ENCODE measurements around the gene PRX. TPM values are rescaled to one million over a fixed set of nuclear protein-coding genes. Genes with fewer than 3 reads are reported as not detected.

PRX gene
- total and polyA plus RNA-seq, 4 donors = 6.1 to 51.7 (median 19.2) TPM

Small RNA genes lying within 50 kb of the gene (small RNA-seq; reads per million reads assigned to genes)
- gene MIR6796 (ENCODE audit: low replicate concordance) = not detected
- not detected for gene RF00017 (ENCODE audit: low replicate concordance)

Other genes with a start within 250 kb of the PRX start
- 10 to 100 TPM; 11.1 to 18.4 TPM for gene MAP3K10, start 222.0 kb downstream of the PRX start, total RNA-seq
- 10 to 100 TPM; 82.9 to 99.7 TPM for gene MAP3K10, start 222.0 kb downstream of the PRX start, polyA plus RNA-seq (ENCODE audit: insufficient read length in 2 of 2)
- gene TTC9B, start 195.0 kb downstream of the PRX start, total RNA-seq = 10 to 100 TPM; 19.9 to 34.2 TPM
- gene TTC9B, start 195.0 kb downstream of the PRX start, polyA plus RNA-seq (ENCODE audit: insufficient read length in 2 of 2) = 100 to 1,000 TPM; 134 to 139 TPM
- 1 to 10 TPM in 1 of 2 donors, under 1 TPM in 1; 0.69 to 1.3 TPM for gene CCNP, start 186.7 kb downstream of the PRX start, total RNA-seq
- 1 to 10 TPM; 2.8 to 4.5 TPM for gene CCNP, start 186.7 kb downstream of the PRX start, polyA plus RNA-seq (ENCODE audit: insufficient read length in 2 of 2)
- 100 to 1,000 TPM in 1 of 2 donors, 10 to 100 TPM in 1; 62.8 to 126 TPM for gene AKT2, start 128.0 kb downstream of the PRX start, total RNA-seq
- 100 to 1,000 TPM; 154 to 210 TPM for gene AKT2, start 128.0 kb downstream of the PRX start, polyA plus RNA-seq (ENCODE audit: insufficient read length in 2 of 2)
- 1 to 10 TPM; 6.9 to 8.7 TPM for gene C19orf47, start 65.0 kb downstream of the PRX start, total RNA-seq
- 10 to 100 TPM; 22.8 to 24.4 TPM for gene C19orf47, start 65.0 kb downstream of the PRX start, polyA plus RNA-seq (ENCODE audit: insufficient read length in 2 of 2)
- gene PLD3, start 64.7 kb downstream of the PRX start, total RNA-seq = 100 to 1,000 TPM; 257 to 394 TPM
- gene PLD3, start 64.7 kb downstream of the PRX start, polyA plus RNA-seq (ENCODE audit: insufficient read length in 2 of 2) = 100 to 1,000 TPM; 449 to 522 TPM
- under 1 TPM; 0.10 to 0.11 TPM for gene HIPK4, start 23.2 kb downstream of the PRX start, total RNA-seq
- 1 to 10 TPM in 1 of 2 donors, under 1 TPM in 1; 0.70 to 1.6 TPM for gene HIPK4, start 23.2 kb downstream of the PRX start, polyA plus RNA-seq (ENCODE audit: insufficient read length in 2 of 2)
- 10 to 100 TPM in 1 of 2 donors, 1 to 10 TPM in 1; 8.1 to 11.4 TPM for gene SERTAD1, start 12.6 kb upstream of the PRX start, total RNA-seq
- gene SERTAD1, start 12.6 kb upstream of the PRX start, polyA plus RNA-seq (ENCODE audit: insufficient read length in 2 of 2) = 1 to 10 TPM; 4.9 to 5.5 TPM
- 10 to 100 TPM; 15.9 to 35.4 TPM for gene SERTAD3, start 31.0 kb upstream of the PRX start, total RNA-seq
- 10 to 100 TPM; 13.3 to 14.5 TPM for gene SERTAD3, start 31.0 kb upstream of the PRX start, polyA plus RNA-seq (ENCODE audit: insufficient read length in 2 of 2)
- gene BLVRB, start 52.4 kb upstream of the PRX start, total RNA-seq = 100 to 1,000 TPM in 1 of 2 donors, 10 to 100 TPM in 1; 70.9 to 102 TPM
- 10 to 100 TPM; 23.0 to 27.3 TPM for gene BLVRB, start 52.4 kb upstream of the PRX start, polyA plus RNA-seq (ENCODE audit: insufficient read length in 2 of 2)
- gene SPTBN4, start 53.6 kb upstream of the PRX start, total RNA-seq = 10 to 100 TPM; 13.9 to 24.2 TPM
- 10 to 100 TPM; 31.9 to 43.8 TPM for gene SPTBN4, start 53.6 kb upstream of the PRX start, polyA plus RNA-seq (ENCODE audit: insufficient read length in 2 of 2)
- 10 to 100 TPM in 1 of 2 donors, 1 to 10 TPM in 1; 9.6 to 11.8 TPM for gene SHKBP1, start 163.5 kb upstream of the PRX start, total RNA-seq
- 10 to 100 TPM; 36.9 to 43.1 TPM for gene SHKBP1, start 163.5 kb upstream of the PRX start, polyA plus RNA-seq (ENCODE audit: insufficient read length in 2 of 2)
- gene LTBP4, start 188.0 kb upstream of the PRX start, total RNA-seq = 10 to 100 TPM; 57.6 to 82.0 TPM
- gene LTBP4, start 188.0 kb upstream of the PRX start, polyA plus RNA-seq (ENCODE audit: insufficient read length in 2 of 2) = 100 to 1,000 TPM in 1 of 2 donors, 10 to 100 TPM in 1; 57.5 to 141 TPM